HL-60/S4 treated with retinoic acid at 250 ng/mL for 4 days and 3 days (cell line): ENCODE data around the gene ZNF345.

Experiments
- in situ Hi-C: fragments of 300-500 bp; cut with MboI; formaldehyde crosslinking; loops from 2 replicates; pipeline ENCODE4 v1.7.0; 2022; ENCODE audit warnings: low sequenced_read_pairs

The ZNF345 gene

GRCh38 chr19:36916991-36917390 lies 66.3 kb downstream of the ZNF345 start:
- in situ Hi-C loops, result no loop called here

- in situ Hi-C loops, result no loop called here
Observed at GRCh38 chr19:36918090-36918489, 67.4 kb downstream of the ZNF345 start.
